ENCODE measurements around the gene HHIP. TPM values are rescaled to one million over a fixed set of nuclear protein-coding genes. Genes with fewer than 3 reads are reported as not detected.

Gene HHIP
- total RNA-seq, 1 experiment from 2014 or later, result 161 TPM

GRCh38 chr4:144709793-144710525 lies 64.0 kb downstream of the HHIP start:
- Histone ChIP-seq H3K9me3 (replicated peaks) (no peaks in the 10 kb centered on the region), H3K4me3 (no peak overlapping the region), H3K4me1 (peaks cover 3% of the 10 kb centered on the region; the same call in 1 of the 2 replicates), H3K27me3 (no peaks in the 10 kb centered on the region), H3K27ac (peak overlapping the region; percentile 37), H3K36me3 (peaks cover 97% of the 10 kb centered on the region)
- DNase-seq, result peak in 1 of 2 experiments; percentile 40

DNA sequence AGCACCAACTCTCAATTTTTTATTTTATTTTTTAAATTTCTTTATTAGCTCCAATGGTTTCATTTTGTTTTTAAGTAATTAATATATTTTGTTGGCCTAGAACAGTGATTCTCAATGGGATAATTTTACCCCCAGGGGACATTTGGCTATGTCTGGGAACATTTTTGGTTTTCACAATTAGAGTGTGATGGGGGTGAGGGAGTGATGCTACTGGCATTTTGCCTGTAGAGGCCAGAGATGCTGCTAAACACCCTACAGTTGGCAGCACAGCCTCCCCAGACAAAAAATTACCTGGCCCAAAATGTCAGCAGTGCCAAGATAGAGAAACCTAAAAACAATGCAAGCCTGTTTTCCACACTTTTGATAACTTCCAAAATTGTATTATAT lies 64.6 kb downstream of the HHIP start:
- H3K27me3 ChIP-seq, result no peaks in the 10 kb centered on the region
- peaks cover 3% of the 10 kb centered on the region; the same call in 1 of the 2 replicates for H3K4me1 ChIP-seq
- H3K36me3 ChIP-seq, result peaks cover 98% of the 10 kb centered on the region
- peak overlapping the region; percentile 37; the same call in 1 of the 2 replicates for H3K27ac ChIP-seq
- H3K4me3 ChIP-seq, result no peak overlapping the region
- no peaks in the 10 kb centered on the region for H3K9me3 ChIP-seq (replicated peaks)
- DNase-seq, result no peak

GRCh38 chr4:144711700-144712456 lies 65.9 kb downstream of the HHIP start:
- H3K9me3 ChIP-seq (replicated peaks), result no peaks in the 10 kb centered on the region
- H3K4me1 ChIP-seq, result peaks cover 3% of the 10 kb centered on the region; the same call in 1 of the 2 replicates
- no peak overlapping the region for H3K27ac ChIP-seq
- H3K4me3 ChIP-seq, result no peak overlapping the region
- DNase-seq, result no peak
- no peaks in the 10 kb centered on the region for H3K27me3 ChIP-seq
- H3K36me3 ChIP-seq, result peaks cover 96% of the 10 kb centered on the region

DNA sequence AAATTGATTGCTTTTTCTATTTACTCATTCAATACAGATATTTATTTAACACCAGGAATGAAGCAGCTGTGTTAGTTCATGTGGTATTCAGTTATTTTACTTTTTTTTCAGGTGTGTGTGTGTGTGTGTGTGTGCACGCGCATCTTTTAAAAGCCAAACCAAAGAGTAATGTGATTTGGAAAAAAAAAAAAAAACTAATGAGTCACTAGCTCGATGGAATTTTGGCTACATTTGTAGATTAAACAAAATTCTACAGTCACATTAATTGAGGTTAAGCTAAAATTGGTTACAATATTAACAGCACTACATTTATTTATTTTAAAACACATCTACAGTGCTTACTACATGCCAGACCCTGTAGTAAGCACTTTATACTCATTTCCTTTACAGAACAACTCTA lies 66.8 kb downstream of the HHIP start:
- DNase-seq, result no peak
- Histone ChIP-seq H3K4me3 (no peak overlapping the region), H3K4me1 (peaks cover 3% of the 10 kb centered on the region; the same call in 1 of the 2 replicates), H3K36me3 (peaks cover 98% of the 10 kb centered on the region), H3K9me3 (replicated peaks) (no peaks in the 10 kb centered on the region), H3K27ac (no peak overlapping the region), H3K27me3 (no peaks in the 10 kb centered on the region)

- no peaks in the 10 kb centered on the region; the same call in 1 of the 2 replicates for H3K4me1 ChIP-seq
- H3K9me3 ChIP-seq (replicated peaks), result no peaks in the 10 kb centered on the region
- no peak for DNase-seq
- no peak overlapping the region for H3K4me3 ChIP-seq
- H3K27ac ChIP-seq, result no peak overlapping the region
- H3K27me3 ChIP-seq, result no peaks in the 10 kb centered on the region
- H3K36me3 ChIP-seq, result peaks cover 98% of the 10 kb centered on the region
Measured at GRCh38 chr4:144714166-144714565, 68.2 kb downstream of the HHIP start.

DNA sequence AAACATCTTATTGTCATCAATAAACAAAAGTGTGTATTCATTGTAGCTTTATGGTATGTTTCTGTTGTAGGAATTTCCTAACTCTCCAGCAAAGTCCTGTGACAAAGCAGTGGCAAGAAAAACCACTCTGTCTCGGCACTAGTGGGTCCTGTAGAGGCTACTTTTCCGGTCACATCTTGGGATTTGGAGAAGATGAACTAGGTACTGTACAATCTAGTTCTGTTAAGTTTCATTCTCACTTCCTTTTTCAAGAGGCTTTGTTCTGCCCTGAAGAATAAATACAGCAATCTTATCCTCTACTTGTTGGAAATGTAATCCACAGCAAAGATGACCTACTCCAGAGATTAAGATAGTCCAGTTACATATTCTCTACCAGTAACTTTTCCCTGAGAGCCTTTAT lies 69.3 kb downstream of the HHIP start:
- peaks cover 98% of the 10 kb centered on the region for H3K36me3 ChIP-seq
- no peaks in the 10 kb centered on the region for H3K27me3 ChIP-seq
- H3K4me3 ChIP-seq, result no peak overlapping the region
- no peak overlapping the region for H3K27ac ChIP-seq
- no peaks in the 10 kb centered on the region for H3K9me3 ChIP-seq (replicated peaks)
- DNase-seq, result no peak
- no peaks in the 10 kb centered on the region; the same call in none of the 2 replicates for H3K4me1 ChIP-seq

DNA sequence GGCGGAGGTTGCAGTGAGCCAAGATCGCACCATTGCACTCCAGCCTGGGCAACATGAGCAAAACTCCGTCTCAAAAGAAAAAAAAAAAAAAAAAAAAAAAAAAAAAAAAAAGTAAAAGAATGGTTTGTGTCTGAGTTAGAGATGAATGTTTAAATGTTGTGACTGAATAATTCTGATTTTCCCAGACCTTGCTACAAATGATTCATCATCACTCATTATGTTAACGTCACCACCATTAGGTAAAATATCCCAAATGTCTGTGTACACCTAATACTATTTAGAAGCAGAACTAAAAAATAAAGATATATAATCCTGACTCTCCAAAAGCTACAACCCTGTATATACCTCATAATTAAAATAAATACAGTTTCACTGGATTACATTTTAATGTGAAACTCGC lies 70.8 kb downstream of the HHIP start:
- Histone ChIP-seq H3K4me3 (no peak overlapping the region), H3K4me1 (no peaks in the 10 kb centered on the region; the same call in 1 of the 2 replicates), H3K27me3 (no peaks in the 10 kb centered on the region), H3K9me3 (replicated peaks) (no peaks in the 10 kb centered on the region), H3K36me3 (peaks cover 96% of the 10 kb centered on the region), H3K27ac (no peak overlapping the region)
- DNase-seq, result no peak

DNA sequence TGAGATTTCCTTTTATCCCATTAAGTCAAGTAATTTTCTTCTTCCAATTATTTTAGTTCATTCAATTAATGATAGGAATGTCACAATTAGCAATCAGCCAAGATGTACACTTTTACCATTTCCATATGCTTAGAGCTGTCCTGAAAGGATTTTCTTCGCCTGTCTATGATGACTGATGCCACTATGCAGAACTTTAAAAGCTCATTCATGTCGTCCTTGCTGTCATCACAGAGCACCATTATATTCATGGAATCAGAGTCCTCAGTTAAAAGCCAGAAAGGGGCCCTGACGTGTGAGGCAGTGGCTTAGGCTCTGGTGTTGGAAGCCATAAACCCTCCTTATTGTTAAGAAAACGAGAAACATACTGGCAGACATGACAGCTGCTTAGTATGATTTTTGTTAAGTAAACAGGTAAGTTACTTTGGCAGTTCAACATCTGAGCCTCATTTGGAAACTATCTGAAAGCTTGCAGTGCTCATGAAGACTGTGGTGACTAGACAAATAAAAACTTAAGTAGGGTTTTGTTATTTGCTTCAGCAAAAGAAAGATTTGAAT lies 73.1 kb downstream of the HHIP start:
- no peak for DNase-seq
- Histone ChIP-seq H3K4me3 (no peak overlapping the region), H3K27me3 (no peaks in the 10 kb centered on the region), H3K36me3 (peaks cover 92% of the 10 kb centered on the region), H3K4me1 (peaks cover 12% of the 10 kb centered on the region), H3K9me3 (replicated peaks) (no peaks in the 10 kb centered on the region), H3K27ac (no peak overlapping the region)

GRCh38 chr4:144720491-144720890 lies 74.5 kb downstream of the HHIP start:
- Histone ChIP-seq H3K4me3 (no peak overlapping the region), H3K27ac (no peak overlapping the region), H3K36me3 (peaks cover 89% of the 10 kb centered on the region), H3K4me1 (peaks cover 16% of the 10 kb centered on the region), H3K9me3 (replicated peaks) (no peaks in the 10 kb centered on the region), H3K27me3 (no peaks in the 10 kb centered on the region)
- no peak for DNase-seq

- no peak for DNase-seq
- Histone ChIP-seq H3K4me3 (no peak overlapping the region), H3K27me3 (no peaks in the 10 kb centered on the region), H3K9me3 (replicated peaks) (no peaks in the 10 kb centered on the region), H3K4me1 (peaks cover 16% of the 10 kb centered on the region), H3K27ac (no peak overlapping the region), H3K36me3 (peaks cover 91% of the 10 kb centered on the region)
Measured at GRCh38 chr4:144721994-144722393, 76.0 kb downstream of the HHIP start.

DNA sequence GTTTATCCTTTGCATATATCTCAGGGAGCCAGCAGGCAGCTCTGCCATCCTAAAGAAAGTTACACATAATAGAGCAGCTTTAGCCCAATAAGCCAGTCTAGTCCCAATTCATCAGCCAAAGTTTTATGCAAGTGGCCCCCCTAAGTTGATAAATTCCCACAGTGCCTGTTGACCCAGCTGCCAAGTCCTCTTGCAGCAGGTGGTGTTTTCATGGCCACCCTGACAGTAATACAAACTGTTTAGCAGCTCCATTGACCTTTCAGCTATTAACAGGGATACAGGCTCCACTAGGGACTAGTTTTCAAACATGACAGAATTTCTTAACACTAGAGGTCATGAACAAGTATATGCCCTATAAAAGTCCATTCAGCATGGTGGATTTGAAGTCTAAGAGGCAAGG lies 77.5 kb downstream of the HHIP start:
- Histone ChIP-seq H3K36me3 (peaks cover 90% of the 10 kb centered on the region), H3K27ac (peak overlapping the region; percentile 54), H3K27me3 (no peaks in the 10 kb centered on the region), H3K9me3 (replicated peaks) (no peaks in the 10 kb centered on the region), H3K4me3 (no peak overlapping the region), H3K4me1 (peaks cover 16% of the 10 kb centered on the region)
- peak; percentile 74 to 88 for DNase-seq

DNA sequence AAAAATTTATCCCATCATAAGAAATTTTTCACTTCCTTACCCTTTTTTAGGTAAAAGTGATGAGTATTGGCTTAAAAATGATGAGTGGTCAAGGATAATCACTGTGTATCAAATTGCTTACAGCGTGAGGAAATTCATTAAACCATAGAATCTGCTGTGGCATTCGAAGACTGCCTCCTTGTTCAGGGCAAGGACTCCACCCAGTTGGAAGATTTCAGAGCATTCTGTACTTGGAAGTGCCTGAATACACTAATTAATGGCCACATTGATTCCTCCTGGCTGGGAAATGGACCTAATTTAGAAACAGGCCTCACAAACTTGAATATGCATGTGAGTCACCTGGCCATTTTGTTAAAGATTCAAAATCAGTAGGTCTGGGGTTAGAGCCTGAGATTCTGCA lies 83.2 kb downstream of the HHIP start:
- Histone ChIP-seq H3K27ac (no peak overlapping the region), H3K4me1 (peaks cover 2% of the 10 kb centered on the region; the same call in 1 of the 2 replicates), H3K36me3 (peaks cover 75% of the 10 kb centered on the region), H3K4me3 (no peak overlapping the region), H3K9me3 (replicated peaks) (no peaks in the 10 kb centered on the region), H3K27me3 (no peaks in the 10 kb centered on the region)
- no peak for DNase-seq

DNA sequence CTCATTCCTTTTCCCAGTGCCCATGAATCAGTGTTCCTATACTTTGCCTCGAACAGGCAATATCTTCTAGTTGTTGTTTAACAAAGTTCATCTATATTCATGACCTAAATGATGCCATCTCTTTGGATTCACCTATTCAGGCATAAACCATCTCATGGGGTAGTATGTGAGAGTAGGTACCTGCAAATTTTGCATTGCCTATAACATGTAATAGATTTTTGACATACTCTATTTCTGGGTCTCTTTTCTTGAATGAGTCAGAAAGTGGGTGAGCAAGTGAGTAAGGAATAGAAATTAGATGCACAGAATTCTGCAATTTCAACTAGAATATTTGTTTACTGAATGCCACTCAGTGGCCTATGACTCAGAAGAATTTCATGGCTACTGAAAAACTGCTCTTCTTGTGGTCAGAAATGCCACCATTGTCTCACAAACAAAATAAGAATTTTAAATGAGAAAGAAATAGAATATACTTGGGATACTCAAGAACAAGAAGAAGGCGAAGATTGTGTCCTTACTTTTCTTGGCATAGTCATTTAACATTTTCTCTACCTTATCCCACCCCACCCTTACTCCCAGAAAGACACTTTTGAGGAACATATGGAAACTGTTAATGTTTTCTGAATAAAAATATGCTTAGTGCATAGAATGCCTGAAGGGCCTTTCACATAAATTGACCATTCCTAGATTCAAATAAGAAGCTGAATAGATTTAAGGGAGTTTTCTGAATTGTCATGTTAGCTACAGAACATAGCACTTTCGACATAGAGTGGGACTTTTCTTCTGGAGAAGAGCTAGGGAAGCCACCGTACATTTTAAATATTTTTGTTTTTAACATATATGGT lies 86.8 kb downstream of the HHIP start:
- Histone ChIP-seq H3K4me3 (no peak overlapping the region), H3K27ac (no peak overlapping the region), H3K9me3 (replicated peaks) (no peaks in the 10 kb centered on the region), H3K36me3 (peaks cover 63% of the 10 kb centered on the region), H3K27me3 (no peaks in the 10 kb centered on the region), H3K4me1 (no peaks in the 10 kb centered on the region)
- no peak for DNase-seq

- H3K36me3 ChIP-seq, result peaks cover 63% of the 10 kb centered on the region
- no peak for DNase-seq
- H3K27ac ChIP-seq, result no peak overlapping the region
- no peaks in the 10 kb centered on the region for H3K27me3 ChIP-seq
- no peaks in the 10 kb centered on the region for H3K9me3 ChIP-seq (replicated peaks)
- H3K4me1 ChIP-seq, result no peaks in the 10 kb centered on the region
- no peak overlapping the region for H3K4me3 ChIP-seq
Measured at GRCh38 chr4:144733566-144733965, 87.6 kb downstream of the HHIP start.
